HG02885 (cell line): ENCODE measurements around the gene TAAR5.
"Not testable (repeated sequence)": the region's sequence is repeated elsewhere in the genome, so short reads cannot be mapped to it uniquely, and the experiment has no call there.

Experiments
- ATAC-seq: cut with Tn5 transposase; IDR thresholded peaks from one replicate; pipeline ENCODE4 v1.9.1; 2021; ENCODE audit warnings: mild to moderate bottlenecking; ENCODE audit not compliant: unreplicated experiment, poor library complexity

The TAAR5 gene

GRCh38 chr6:132571774-132572173, 17.8 kb downstream of the TAAR5 start:
- no peak for ATAC-seq

GRCh38 chr6:132570221-132570777, 19.2 kb downstream of the TAAR5 start, which contains the start of gene TAAR6:
Gene TAAR6, plus strand, starts transcription at chr6:132570322. Its CDS starts 0 bp downstream, at chr6:132570322.
- no peak for ATAC-seq

GRCh38 chr6:132569170-132569569, 20.4 kb downstream of the TAAR5 start:
- no peak for ATAC-seq

DNA sequence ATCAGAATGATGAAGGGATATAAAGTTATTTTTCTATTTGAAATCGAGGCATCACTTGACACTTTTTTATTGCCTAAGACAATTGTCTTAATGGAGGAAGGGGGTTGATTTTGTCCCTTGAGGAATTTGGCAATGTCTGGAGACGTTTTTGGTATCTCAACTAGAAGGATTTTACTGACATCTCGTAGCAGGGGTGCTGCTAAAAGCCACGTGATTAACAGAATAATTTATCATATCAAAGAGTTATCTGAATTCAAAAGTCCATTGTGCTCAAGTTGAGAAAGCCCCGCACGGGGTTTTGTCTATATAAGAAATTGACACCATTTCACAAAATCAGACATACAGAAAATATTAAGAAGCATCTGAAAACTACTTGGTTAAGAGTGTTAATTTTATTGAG, 20.9 kb downstream of the TAAR5 start:
- no peak for ATAC-seq

DNA sequence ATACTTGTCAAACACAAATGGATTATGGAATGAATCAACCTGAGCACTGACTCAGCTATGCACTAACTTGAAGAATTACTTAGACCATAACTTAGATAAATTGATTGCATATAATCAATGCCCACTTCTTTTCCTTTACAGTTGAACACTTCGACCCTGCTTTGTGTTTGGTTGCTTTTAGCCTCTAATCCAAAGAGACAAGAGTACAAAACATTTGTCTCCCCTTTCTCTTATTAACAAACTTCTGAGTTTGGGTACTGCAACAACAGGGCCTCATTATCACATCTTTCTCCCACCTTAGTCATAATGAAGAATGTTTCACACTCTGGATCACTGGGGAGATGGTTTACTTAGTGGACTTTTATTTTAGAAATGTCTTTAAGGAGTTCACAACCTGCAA, 22.0 kb downstream of the TAAR5 start:
- no peak for ATAC-seq

DNA sequence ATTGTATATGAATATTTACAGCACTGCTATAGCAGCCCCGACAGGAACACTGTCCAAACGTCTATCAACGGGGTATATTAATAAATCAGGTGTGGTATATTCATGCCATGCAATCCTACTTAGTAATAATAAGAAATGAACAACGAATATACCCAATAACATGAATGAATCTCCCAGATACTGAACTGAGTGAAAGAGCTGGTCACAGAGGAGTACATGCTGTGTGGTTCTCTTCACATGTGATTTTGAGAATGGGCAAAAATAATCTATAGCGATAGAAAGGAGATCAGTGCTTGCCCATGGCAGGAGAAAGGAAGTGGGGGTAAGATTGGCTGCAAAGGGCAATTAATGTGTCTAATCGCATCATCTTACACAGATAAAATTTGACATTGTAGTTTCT, 23.1 kb downstream of the TAAR5 start:
- no peak for ATAC-seq

DNA sequence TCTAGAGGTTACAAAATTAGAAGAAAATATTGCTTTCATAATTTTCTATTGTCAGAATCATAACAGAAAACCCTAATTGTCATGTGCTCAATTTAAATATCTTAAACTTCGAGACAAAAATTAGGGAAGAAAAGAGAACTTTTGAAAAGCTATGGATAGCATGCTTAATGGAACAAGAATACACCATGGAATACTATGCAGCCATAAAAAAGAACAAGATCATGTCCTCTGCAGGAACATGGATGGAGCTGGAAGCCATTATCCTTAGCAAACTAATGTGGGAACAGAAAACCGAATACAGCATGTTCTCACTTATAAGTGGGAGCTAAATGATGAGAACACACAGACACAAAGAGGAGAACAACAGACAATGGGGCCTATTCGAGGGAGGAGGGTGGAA, 29.5 kb downstream of the TAAR5 start:
- ATAC-seq: not testable (repeated sequence)

DNA sequence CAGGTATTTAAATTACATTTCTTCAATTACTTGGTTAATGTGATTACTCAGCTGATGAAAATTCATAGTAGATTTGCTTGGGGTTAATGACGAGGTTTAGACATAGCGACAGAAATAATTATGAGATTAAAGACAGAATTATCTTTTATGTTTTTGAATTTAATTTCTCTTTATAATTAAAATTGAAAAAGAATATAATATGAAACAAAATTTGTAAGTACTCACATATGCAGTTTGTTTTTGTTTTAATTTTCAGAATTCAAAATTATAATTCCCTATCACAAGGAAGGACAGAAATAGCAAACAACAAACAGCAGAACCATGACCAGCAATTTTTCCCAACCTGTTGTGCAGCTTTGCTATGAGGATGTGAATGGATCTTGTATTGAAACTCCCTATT, 37.2 kb downstream of the TAAR5 start, which contains the start of gene TAAR8:
Gene TAAR8, plus strand, starts transcription at position 301 of the 400 bp plus-strand sequence. Its CDS starts 21 bp downstream, at position 322.
- ATAC-seq: no peak

- no peak for ATAC-seq
Observed at GRCh38 chr6:132551214-132551613, 38.3 kb downstream of the TAAR5 start.

DNA sequence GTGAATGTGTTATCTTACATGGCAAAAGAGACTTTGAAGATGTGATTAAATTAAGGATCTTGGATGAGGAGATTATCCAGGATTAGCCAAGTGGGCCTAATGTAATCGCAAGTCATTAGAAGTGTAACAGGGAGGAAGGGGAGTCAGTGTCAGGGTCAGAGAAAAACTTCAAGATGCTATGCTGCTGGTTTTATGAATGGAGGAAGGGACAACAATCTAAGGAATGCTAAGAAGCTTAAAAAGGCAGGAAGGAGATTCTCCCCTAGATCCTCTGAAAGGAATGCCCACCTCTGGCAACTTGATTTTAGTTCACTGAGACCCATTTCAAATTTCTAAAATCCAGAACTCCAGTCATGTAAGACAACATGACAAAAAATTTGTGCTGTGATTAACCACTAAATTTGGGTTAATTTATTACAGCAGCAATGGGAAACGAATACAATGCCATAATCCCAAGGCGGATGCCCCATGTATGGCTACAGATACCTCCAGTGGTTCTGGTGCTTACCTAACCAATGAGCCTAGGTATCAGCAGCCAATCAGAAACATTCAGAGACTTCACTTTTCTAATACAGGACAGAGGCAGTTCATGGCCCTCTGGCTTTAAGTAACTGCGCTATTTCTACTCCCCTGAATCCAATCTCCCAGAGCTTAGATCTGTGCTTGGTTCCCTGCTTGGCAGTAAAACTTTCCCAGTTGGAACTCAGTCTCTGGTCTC, 40.6 kb downstream of the TAAR5 start:
- no peak for ATAC-seq

- no peak for ATAC-seq
Observed at GRCh38 chr6:132544826-132545225, 44.7 kb downstream of the TAAR5 start.
